Right lobe of liver (tissue), 4 donors: ENCODE results near the gene KIAA0513.

Experiments used
- POLR2A ChIP-seq: fragments of 450-650 bp; IDR thresholded peaks from one replicate; pipeline ENCODE4 v1.6.1; 2017; ENCODE audit warnings: antibody characterized with exemption, mild to moderate bottlenecking
- TF ChIP-seq, protein P1 (sequence below), 4 donors: fragments of 200-600 bp in 3 of 4; fragments of 450-650 bp in 1 of 4; IDR thresholded peaks; one replicate each; pipeline versions ENCODE4 v1.5.1 to v1.8.0; 2016 to 2022; ENCODE audit warnings: antibody characterized with exemption in 4 of 4, mild to moderate bottlenecking in 2 of 4
- donor health status: DM: no; HTN: no; CAD: no.
- donor health status: DM: no; HTN: no; CAD: no.
- donor health status: DM: no; HTN: yes; CAD: no.

DNA sequence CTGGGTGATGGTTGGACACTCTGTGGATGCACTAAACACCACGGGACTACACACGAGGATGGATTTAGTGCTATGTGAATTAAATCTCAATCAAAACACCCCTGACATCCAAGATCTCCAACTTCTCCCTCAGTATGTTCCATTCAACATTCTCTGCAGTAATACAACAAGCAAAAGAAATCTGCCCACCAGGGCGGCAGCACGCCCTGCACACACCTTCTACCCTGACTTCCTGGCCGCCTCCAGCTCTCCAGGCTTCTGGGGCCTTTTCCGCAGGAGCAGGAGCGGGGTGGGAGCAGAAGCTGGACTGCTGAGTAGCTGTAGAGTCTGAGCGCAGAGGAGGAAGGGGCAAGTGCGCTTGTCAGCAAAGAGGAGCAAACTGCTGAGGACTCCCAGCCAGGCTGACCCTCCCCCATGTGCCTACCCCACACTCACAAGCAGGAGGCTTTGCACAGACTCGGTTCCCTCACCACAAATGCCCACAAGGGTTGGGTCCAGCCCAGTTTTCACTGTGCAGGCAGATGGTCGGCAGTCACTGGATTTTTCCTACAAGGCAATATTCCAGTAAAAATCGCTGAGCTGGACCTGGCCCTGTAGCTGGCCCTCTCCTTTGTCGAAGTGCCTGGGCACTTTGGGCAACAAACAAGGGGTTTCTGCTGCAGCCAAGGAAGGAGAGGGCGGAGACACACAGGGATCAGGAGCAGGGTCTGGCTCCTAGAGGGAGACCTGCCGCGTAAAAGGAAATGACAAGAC, 39.1 kb upstream of the KIAA0513 start:
- TF ChIP-seq, protein P1, sequence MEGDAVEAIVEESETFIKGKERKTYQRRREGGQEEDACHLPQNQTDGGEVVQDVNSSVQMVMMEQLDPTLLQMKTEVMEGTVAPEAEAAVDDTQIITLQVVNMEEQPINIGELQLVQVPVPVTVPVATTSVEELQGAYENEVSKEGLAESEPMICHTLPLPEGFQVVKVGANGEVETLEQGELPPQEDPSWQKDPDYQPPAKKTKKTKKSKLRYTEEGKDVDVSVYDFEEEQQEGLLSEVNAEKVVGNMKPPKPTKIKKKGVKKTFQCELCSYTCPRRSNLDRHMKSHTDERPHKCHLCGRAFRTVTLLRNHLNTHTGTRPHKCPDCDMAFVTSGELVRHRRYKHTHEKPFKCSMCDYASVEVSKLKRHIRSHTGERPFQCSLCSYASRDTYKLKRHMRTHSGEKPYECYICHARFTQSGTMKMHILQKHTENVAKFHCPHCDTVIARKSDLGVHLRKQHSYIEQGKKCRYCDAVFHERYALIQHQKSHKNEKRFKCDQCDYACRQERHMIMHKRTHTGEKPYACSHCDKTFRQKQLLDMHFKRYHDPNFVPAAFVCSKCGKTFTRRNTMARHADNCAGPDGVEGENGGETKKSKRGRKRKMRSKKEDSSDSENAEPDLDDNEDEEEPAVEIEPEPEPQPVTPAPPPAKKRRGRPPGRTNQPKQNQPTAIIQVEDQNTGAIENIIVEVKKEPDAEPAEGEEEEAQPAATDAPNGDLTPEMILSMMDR (IDR thresholded peaks at IDR 0.05): peak in 2 of 4 donors; percentile 5 to 7
- no peak for TF ChIP-seq POLR2A
